ENCODE measurements around the gene LZTS2.

Gene LZTS2

GRCh38 chr10:101056365-101057151, 57.0 kb downstream of the LZTS2 start:
- no peak for DNase-seq
